Cardiac ventricle fibroblast (primary cell): ENCODE data around the gene NHP2. TPM values are rescaled to one million over a fixed set of nuclear protein-coding genes. Genes with fewer than 3 reads are reported as not detected.

Experiments
- total RNA-seq: library from RNA; depleted of rRNA; stranded (reverse); fragments of >200 nt; gene quantifications from 2 replicates; pipeline ENCODE4 v1.2.3, GENCODE V29; 2015

The NHP2 gene
- total RNA-seq = 170 and 220 TPM in 2 replicates

GRCh38 chr5:178153530-178154340, at the start of gene NHP2:
NHP2 (minus strand) TSS chr5:178153885; CDS start chr5:178153817, 68 bp downstream.

DNA sequence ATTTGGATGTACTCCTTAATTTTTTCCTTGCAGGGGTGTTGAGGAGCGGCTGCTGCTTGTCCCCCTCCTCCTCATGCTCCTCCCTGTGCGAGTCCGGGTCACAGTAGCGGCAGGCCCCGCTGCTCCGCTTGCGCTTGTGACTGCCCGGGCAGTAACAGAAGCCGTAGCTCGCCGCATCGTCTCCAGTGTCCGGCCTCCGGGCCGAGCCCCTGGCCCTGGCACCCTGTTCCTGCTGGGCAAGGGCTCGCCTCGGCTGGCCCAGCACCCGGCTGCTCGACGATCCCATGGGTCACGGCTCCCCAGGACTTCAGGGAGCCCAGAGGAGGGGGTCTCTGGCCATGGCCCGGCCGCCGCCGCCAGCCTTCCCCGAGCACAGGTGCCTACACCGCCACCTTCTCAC, 33.3 kb upstream of the NHP2 start, which contains the start of gene GMCL2:
TSS of gene GMCL2 (minus strand) at position 358 of the 400 bp plus-strand sequence. CDS start at position 286, 72 bp downstream.

GRCh38 chr5:178130576-178131445, 22.9 kb downstream of the NHP2 start, which contains the start of gene RMND5B:
RMND5B (plus strand) TSS chr5:178131014; CDS start chr5:178138120, 7,106 bp downstream.

DNA sequence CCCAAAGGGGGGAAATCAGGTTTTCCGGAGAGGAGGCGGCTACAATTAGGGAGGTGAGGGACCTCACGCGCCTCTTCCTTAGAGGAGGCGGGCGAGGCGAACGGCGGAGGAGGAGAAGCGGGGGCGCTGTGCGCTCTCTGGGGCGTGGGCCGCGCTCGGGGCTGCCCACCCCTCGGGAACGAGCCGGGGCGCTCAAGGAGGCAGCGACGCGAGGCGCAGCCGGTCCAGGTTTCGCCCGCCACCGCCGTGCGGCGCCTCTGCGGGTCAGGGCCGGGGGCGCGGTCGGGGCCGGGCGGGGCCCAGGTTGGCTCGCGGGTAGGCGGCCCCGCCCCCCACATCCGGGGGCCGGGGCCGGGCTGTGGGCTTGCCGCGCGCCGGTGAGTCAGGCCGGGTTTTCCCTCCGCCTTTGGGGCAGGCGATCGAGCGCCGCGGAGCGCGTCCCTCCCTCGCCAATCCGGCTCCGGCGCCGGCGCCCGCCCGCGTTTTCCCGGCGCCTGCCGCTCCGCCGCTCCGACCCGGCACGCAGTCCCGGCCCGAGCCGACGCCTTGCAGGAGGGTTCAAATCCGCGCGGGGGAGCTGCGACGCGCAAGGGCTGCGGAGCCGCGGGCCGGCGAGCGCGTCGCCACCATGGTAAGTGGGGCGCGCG, 40.4 kb downstream of the NHP2 start, which contains the start of gene N4BP3:
TSS of gene N4BP3 (plus strand) at position 392 of the 647 bp plus-strand sequence. CDS start 6,052 bp downstream, outside the sequence.

Other genes starting within 250 kb of the NHP2 start
- gene PROP1, start 157.6 kb downstream of the NHP2 start, total RNA-seq = not detected in 2 replicates
- 1.4 and 1.7 TPM in 2 replicates for gene N4BP3, start 40.4 kb downstream of the NHP2 start, total RNA-seq
- 10.0 and 11.9 TPM in 2 replicates for gene RMND5B, start 22.9 kb downstream of the NHP2 start, total RNA-seq
- gene GMCL2, start 33.5 kb upstream of the NHP2 start, total RNA-seq = not detected in 2 replicates
- gene HNRNPAB, start 50.6 kb upstream of the NHP2 start, total RNA-seq = 86.6 and 98.2 TPM in 2 replicates
- 12.0 and 15.7 TPM in 2 replicates for gene PHYKPL, start 78.9 kb upstream of the NHP2 start, total RNA-seq